HG03342 (cell line): ENCODE results near the gene CBX4.

Experiments used
- ATAC-seq: cut with Tn5 transposase; IDR thresholded peaks from one replicate; pipeline ENCODE4 v1.9.1; 2021; ENCODE audit warnings: mild to moderate bottlenecking, moderate library complexity; ENCODE audit not compliant: unreplicated experiment

The CBX4 gene

DNA sequence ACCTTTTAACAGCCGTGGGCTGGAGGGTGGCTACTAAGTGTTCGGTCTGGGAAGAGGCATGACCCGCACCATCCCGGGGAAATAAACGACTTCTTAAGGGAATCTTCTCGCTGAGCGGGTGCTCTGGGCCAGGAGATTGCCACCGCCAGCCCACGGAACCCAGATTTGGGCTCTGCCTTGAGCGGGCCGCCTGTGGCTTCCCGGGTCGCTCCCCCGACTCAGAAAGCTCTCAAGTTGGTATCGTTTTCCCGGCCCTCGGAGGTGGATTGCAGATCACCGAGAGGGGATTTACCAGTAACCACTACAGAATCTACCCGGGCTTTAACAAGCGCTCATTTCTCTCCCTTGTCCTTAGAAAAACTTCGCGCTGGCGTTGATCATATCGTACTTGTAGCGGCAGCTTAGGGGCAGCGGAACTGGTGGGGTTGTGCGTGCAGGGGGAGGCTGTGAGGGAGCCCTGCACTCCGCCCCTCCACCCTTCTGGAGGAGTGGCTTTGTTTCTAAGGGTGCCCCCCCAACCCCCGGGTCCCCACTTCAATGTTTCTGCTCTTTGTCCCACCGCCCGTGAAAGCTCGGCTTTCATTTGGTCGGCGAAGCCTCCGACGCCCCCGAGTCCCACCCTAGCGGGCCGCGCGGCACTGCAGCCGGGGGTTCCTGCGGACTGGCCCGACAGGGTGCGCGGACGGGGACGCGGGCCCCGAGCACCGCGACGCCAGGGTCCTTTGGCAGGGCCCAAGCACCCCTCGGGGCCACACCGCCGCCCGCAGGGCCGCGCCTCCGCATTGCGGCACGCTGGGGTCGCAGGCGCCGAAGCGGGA, 3.6 kb upstream of the CBX4 start:
- ATAC-seq = no peak

DNA sequence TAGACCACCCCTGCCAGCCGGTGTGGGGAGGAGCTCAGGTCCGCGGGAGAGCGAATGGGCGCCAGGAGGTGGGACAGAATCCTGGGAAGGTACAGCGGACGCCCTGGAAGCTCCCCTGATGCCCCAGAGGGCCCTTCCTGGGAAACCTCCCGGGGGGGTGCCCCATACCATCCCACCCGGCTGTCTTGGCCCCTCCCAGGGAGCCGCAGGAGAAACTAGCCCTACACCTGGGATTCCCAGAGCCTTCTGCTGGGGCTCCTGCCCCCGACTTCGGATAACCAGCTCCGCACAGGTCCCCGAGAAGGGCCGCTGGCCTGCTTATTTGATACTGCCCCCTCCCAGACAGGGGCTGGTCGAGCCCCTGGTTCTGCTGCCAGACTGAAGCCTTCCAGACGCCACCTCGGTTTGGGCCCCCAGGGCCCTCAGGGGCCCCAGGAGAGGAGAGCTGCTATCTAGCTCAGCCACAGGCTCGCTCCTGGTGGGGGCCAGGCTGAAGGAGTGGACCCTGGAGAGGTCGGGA, 3.0 kb upstream of the CBX4 start:
- no peak for ATAC-seq

DNA sequence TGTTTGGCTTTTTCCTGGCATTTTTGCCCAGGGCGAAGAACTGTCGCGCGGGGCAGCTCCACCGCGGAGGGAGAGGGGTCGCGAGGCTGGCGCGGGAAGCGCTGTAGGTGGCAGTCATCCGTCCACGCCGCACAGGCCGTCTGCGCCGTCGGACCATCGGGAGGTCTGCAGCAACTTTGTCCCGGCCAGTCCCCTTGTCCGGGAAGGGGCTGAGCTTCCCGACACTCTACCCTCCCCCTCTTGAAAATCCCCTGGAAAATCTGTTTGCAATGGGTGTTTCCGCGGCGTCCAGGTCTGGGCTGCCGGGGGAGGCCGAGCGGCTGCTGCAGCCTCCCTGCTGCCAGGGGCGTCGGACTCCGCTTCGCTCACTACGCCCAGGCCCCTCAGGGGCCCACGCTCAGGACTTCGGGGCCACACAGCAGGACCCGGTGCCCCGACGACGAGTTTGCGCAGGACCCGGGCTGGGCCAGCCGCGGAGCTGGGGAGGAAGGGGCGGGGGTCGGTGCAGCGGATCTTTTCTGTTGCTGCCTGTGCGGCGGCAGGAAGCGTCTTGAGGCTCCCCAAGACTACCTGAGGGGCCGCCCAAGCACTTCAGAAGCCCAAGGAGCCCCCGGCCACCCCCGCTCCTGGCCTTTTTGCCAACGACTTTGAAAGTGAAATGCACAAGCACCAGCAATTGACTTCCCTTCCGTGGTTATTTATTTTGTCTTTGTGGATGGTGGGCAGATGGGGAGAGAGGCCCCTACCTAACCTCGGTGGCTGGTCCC, 2.3 kb upstream of the CBX4 start:
- ATAC-seq = no peak

DNA sequence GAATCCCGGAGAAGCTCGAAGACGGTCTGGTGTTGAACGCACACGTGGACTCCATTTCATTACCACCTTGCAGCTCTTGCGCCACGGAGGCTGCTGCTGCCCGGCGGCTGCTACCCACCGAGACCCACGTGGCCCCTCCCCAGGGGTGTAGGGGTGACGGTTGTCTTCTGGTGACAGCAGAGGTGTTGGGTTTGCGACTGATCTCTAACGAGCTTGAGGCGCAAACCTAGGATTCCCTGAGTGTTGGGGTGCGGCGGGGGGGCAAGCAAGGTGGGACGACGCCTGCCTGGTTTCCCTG, 1.7 kb upstream of the CBX4 start:
- no peak for ATAC-seq

DNA sequence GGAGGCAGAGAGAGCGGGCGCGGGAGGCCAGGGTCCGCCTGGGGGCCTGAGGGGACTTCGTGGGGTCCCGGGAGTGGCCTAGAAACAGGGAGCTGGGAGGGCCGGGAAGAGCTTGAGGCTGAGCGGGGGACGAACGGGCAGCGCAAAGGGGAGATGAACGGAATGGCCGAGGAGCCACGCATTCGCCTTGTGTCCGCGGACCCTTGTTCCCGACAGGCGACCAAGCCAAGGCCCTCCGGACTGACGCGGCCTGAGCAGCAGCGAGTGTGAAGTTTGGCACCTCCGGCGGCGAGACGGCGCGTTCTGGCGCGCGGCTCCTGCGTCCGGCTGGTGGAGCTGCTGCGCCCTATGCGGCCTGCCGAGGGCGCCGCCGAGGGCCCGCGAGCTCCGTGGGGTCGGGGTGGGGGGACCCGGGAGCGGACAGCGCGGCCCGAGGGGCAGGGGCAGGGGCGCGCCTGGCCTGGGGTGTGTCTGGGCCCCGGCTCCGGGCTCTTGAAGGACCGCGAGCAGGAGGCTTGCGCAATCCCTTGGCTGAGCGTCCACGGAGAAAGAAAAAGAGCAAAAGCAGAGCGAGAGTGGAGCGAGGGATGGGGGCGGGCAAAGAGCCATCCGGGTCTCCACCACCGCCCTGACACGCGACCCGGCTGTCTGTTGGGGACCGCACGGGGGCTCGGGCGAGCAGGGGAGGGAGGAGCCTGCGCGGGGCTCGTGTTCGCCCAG, 1.2 kb upstream of the CBX4 start:
- no peak for ATAC-seq

DNA sequence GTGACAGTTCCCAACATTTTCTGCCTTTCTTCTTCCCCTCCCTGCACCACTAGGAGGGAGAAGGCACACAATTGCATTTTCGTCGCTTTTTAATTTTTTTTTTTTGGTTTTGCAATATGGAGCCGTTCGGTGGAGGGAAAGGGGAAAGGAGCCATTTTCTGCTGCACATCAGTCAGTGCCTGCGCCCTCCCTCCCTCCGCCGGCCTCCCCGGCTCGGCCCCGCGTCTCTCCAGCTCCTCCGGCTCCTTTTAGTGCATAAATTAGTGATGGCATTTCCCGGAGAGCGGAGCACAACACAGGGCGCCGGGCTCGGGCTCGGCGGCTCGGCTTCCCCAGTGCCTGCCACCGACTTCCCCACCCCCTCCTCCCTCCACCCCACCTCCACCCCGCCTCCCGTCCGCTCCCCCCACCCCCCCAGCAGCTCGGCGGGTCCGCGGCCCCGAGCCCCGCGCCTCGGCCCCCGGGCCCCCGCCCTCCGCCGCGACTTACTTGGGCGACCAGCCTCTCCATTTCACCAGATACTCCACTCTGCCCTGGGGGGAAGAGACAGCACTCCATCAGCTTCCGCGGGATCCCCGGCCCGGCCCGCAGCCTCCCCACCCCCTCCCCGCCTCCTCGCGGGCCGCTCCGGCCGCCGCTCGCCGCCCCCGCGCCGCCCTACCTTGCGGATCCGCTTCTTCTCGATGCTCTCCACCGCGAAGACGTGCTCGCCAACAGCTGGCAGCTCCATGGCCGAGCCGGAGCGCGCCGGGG, 542 bp downstream of the CBX4 start:
- ATAC-seq = peak; percentile 13

DNA sequence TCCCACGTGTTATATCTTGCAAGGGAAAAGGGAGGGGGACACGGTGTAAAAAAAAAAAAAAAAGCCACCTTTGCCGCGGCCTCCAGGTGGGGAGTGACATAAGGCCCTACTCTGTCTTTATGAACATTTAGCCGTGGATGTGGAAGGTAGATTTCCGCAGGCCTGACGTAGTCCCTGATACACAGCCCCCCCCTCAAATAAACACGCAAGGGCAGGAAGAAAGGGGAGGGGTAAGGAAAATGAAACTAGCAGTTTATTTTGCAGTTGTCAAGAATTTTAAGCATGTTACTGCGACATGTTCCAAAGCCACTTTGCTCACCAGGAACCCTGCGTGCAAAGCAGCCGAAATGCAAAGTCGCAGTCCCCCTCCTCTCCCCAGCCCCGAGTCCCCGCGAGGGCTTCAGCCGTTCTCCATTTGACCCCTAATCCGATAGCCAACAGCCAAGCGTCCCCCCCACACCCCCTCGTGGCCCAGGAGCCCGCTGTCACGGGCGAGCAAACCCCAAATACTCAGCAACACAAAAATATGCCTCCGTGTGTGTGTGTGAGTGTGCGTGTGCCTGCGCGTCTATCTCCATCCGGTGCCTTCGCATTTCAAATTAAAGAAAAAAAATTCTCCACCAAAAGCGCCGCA, 1.2 kb downstream of the CBX4 start:
- no peak for ATAC-seq

DNA sequence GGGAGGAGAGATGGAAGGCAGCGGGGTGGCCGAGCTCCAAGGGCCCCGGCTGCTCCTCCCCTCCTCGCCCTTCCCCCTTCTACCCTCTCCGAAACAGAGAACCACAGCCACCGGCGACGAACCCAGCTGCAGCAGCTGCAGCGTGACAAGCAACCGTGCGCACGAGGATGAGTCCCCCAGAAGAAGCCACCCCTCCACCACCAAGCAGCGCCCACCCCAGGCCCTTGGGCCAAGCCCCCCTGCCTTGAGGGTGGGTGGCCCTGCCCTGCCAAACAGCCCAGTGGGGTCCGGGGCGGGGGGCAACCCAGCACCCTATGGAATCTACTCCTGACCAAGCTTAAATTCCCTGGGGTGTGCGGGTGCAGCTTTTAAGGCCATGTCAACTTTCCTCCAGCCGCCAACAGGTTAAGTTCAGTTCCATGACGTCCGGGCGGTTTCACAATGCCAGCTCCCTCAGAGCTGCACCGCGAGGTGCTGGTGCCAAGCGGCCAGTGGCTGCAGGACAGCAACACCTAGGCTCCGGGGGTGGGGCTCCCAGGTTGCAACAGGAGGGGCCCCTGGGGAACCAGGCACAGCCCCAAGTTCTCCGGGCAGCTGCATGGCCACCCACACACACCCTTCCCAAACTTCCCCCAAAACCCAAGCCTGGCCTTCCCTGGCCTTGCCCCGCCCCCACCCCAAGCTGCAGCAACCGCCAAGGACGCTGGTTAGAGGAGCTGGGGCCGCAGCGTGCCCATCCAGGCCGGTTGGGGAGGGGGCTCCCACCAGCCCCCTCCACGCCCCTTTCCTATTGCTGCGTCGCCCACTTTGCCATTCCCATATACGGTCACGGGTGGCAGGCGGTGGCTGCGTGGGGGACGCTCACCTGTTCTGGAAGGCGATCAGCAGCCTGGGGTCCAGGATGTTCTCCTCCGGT, 2.0 kb downstream of the CBX4 start:
- ATAC-seq = no peak

DNA sequence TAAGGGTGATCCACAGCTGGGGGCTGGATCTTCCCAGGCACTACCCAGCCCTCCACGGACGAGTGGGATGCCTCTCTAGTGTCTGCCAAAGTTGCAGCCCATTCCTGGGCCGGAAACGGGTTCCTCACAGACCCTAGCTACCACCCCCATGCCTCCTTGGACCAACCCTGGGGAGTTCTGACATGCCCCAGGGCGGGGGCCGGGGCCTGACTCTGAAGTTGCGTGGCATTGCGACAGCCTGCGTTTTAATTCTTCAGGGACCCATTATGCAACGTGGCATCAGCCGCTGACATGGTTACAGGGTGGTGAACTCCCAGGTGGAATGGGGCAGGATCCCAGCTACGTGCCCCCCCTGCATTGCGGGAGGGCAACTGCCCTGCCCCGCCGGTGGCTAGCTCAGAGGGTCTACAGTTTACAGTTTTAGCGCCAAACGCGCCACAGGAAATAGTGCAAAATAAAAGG, 2.7 kb downstream of the CBX4 start:
- no peak for ATAC-seq

DNA sequence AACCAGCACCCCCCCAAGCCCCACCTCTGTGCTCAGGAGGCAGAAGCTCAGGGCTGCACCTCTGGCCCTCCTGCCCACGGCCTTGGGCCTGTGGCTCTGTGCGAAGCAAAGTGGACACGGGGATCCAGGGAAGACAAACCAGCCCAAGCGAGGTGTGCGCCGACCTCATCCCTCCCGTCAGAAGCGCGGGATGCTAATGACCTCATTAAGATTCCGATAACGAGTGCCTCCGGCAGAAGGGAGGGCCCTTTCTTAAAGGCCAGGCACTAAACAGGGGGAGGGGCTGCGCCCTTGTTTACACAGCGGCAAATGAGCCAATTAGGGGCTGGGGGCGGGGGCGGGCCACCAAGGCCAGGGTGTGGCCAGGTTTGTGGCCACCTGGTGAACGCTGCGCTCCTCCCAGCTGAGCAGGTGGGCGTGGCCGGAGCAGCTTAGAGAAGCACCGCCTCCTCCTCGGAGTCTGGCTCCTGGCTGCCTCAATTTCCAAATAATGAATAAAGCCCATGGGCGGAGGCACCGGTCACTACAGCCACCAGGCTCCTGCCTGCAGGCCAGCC, 3.2 kb downstream of the CBX4 start:
- ATAC-seq = no peak

DNA sequence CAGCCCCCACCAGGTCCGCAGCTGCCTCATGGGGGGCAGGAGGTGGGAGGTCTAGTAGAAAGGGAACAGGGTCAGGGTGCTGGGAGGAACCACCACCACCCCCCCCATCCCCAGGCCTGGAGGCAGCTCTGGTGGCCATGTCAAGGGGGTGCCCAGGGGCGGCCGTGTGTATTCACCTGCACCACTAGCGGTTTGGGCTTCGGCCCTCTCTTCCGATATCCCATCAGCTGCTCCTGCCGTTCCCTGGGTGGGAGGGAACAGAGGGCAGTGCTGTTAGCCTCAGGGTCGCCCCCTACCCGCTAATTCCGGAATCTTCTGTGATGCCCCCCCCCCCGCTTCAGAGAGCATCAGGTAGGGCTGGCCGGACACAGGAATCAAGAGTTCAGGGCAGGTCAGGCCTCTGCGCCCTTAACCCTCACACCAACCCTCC, 3.8 kb downstream of the CBX4 start:
- ATAC-seq = no peak

DNA sequence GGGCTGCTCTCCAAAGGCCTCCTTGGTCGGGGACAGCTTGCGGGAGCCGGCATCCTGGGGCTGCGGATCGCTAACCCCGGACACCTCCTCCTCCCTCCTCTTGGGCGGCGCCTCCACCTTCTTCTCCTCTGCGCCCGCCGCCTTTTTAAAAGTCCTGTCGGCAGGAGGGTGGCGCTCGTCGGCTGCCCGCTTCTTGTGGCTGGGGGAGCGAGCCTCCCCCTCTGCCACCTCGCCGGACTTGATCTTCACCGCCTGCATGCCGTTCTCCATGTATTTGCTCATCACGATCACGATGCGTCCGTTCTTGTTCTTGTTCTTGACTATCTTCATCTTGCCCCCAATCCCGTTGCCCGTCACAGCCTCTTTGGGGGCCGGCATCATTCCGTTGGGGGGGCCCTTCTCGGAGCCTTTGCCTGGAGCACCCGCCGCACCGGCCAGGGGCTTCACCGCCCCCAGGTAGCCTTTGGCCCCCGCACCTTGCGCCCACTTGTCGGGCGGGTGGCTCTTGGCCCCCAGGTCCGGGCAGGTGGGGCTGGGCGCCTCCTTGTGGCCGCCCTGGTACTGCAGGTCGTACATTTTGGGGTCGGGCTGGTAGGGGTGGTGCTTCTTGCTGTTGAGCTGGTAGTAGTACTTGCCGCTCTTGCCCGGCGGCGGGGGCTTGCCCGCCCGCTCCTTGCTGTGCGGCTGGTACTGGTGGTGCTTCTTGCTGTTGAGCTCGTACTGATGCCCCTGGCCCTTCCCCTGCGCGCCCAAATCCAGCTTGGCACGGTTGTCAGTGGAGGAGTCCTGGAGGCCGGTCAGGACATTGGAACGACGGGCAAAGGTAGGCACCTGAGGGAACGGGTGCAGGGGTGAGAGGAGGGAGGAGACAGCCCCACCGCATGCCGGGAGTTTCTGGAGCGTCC, 4.4 kb downstream of the CBX4 start:
- no peak for ATAC-seq

DNA sequence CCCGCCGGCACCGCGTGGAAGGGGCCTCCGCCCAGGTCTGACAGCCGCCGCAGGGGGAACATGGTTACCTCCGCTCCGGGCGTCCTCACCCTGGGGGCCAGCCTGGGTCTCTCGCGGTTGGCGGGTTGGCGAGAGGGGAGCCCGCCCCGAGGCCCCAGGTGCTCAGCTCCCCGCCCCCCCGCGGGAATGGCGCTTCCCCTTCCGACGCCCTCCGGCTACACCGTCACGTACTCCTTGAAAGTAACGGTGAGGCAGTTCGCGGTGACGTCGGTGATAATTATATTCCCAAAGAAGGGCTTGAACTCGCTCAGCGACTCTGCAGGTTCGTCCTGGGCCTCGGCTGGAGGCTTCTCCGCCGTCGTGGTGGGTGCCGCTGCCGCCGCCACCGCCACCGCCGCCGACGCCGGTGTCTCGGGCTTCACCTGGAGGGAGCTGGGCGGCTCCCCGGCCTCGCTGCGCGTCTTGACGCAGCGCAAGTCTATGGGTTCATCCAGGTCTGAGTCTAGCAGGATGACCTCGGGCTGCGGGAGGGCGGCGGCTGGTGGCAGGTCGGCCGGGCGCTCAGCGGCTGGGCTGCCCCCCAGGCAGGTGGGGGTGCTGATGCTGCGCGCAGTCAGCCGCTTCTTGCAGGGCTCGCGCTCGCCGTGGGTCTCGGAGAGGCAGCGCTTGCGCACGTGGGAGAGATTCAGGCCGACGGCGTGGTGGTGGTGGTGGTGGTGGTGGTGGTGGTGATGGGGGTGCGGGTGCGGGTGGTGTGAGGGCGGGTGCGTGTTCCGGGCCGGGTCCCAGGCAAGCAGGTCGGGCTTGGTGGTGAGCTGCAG, 5.3 kb downstream of the CBX4 start:
- ATAC-seq = no peak

DNA sequence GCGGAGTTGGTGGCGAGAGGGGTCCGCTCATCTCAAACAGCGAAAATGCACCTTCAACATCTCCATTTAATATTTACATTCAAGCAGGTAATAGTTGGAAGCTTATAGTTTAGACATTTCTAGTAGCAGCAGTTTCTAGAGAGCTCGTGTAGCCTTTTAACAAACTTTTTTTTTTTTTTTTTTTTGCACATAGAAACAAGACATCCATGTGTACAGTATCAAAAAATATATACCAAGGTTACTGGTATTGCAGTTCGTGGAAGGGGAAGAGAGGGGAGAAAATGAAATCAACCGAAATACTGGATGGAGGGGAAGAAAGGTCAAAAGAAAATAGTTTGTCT, 6.2 kb downstream of the CBX4 start:
- ATAC-seq = no peak

DNA sequence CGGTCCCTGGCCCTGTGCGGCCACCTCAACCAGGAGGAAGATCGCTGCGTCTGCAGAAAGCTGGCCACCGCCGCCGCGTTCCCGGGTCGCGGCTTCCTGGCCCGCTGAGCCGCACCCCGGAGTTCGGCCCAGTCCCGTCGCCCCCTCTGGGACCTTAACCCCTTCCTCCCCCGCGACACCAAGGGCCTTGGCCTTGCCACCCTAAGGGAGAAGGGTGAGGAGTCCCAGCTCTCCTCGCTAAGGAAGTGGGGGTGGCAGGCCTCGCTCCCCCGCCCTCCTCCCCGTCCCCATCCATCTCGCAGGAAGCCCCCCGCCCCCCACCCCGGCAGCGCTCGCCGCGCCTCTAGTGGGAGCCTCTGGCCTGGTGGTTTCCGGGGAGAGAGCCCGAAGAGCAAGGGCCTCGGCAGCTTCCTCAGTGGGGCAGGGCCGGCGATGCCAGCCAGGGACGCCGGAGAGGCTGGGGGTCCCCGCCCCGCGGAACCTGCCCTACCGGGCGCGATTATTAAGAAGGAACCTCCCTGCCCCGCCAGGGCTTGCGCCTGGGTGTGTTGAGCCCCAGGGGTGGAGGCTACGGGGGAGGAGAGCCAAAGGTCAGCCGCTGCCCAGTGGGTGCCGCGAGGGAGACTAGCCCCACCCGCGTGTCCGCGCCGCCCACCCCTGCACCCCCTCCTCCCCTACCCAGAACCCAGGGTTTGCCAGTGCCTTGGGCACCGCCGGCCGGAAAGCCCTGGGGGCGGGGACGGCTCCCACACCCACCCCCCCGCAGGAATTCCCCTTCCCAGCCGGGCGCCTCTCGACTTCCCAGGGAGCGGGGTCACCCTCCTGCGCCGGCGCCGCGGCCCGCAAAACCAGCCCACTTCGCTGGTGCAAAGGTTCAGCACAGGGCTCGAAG, 6.8 kb downstream of the CBX4 start:
- ATAC-seq = no peak
